ENCODE data around the gene FNDC3B. TPM values are rescaled to one million over a fixed set of nuclear protein-coding genes. Genes with fewer than 3 reads are reported as not detected.

FNDC3B gene
- total RNA-seq, 1 experiment from 2014 or later: 64.6 TPM

GRCh38 chr3:172259726-172260248 lies 220.4 kb downstream of the FNDC3B start:
- DNase-seq (ENCODE audit: low read depth): no peak

GRCh38 chr3:172260381-172260780 lies 221.0 kb downstream of the FNDC3B start:
- DNase-seq (ENCODE audit: low read depth): no peak

- DNase-seq (ENCODE audit: low read depth): no peak
Observed at GRCh38 chr3:172261054-172261453, 221.7 kb downstream of the FNDC3B start.

- no peak for DNase-seq (ENCODE audit: low read depth)
Observed at GRCh38 chr3:172262991-172263608, 223.7 kb downstream of the FNDC3B start.

- DNase-seq (ENCODE audit: low read depth): no peak
Observed at GRCh38 chr3:172263781-172264486, 224.6 kb downstream of the FNDC3B start.

- DNase-seq (ENCODE audit: low read depth): no peak
Observed at GRCh38 chr3:172266103-172266502, 226.7 kb downstream of the FNDC3B start.

GRCh38 chr3:172268425-172268824 lies 229.0 kb downstream of the FNDC3B start:
- no peak for DNase-seq (ENCODE audit: low read depth)

- DNase-seq (ENCODE audit: low read depth): no peak
Observed at GRCh38 chr3:172268868-172269267, 229.5 kb downstream of the FNDC3B start.

GRCh38 chr3:172270557-172271166 lies 231.3 kb downstream of the FNDC3B start:
- no peak for DNase-seq (ENCODE audit: low read depth)

- DNase-seq (ENCODE audit: low read depth): no peak
Observed at GRCh38 chr3:172271386-172271976, 232.1 kb downstream of the FNDC3B start.

- DNase-seq (ENCODE audit: low read depth): no peak
Observed at GRCh38 chr3:172272698-172273097, 233.3 kb downstream of the FNDC3B start.

- no peak for DNase-seq (ENCODE audit: low read depth)
Observed at GRCh38 chr3:172273378-172273777, 234.0 kb downstream of the FNDC3B start.

GRCh38 chr3:172274906-172275305 lies 235.5 kb downstream of the FNDC3B start:
- no peak for DNase-seq (ENCODE audit: low read depth)

- DNase-seq (ENCODE audit: low read depth): no peak
Observed at GRCh38 chr3:172275586-172275985, 236.2 kb downstream of the FNDC3B start.

- DNase-seq (ENCODE audit: low read depth): no peak
Observed at GRCh38 chr3:172276103-172276502, 236.7 kb downstream of the FNDC3B start.

- no peak for DNase-seq (ENCODE audit: low read depth)
Observed at GRCh38 chr3:172277151-172277652, 237.8 kb downstream of the FNDC3B start.

- no peak for DNase-seq (ENCODE audit: low read depth)
Observed at GRCh38 chr3:172279191-172279640, 239.8 kb downstream of the FNDC3B start.

- no peak for DNase-seq (ENCODE audit: low read depth)
Observed at GRCh38 chr3:172279974-172280373, 240.6 kb downstream of the FNDC3B start.

GRCh38 chr3:172280406-172281051 lies 241.2 kb downstream of the FNDC3B start:
- DNase-seq (ENCODE audit: low read depth): peak; percentile 58

GRCh38 chr3:172281884-172282283 lies 242.5 kb downstream of the FNDC3B start:
- DNase-seq (ENCODE audit: low read depth): no peak

GRCh38 chr3:172282850-172283249 lies 243.5 kb downstream of the FNDC3B start:
- no peak for DNase-seq (ENCODE audit: low read depth)

Data from RPMI7951 (cell line).